ENCODE data around the gene GRIN2C. TPM values are rescaled to one million over a fixed set of nuclear protein-coding genes. Genes with fewer than 3 reads are reported as not detected.

Gene GRIN2C
- total RNA-seq, 2 experiments from 2014 or later: not detected

GRCh38 chr17:74882517-74883240 lies 23.0 kb upstream of the GRIN2C start:
- H3K36me3 ChIP-seq (ENCODE audit: insufficient read depth, low read length): no peaks in the 10 kb centered on the region
- no peak overlapping the region for H3K27ac ChIP-seq (ENCODE audit: low read depth in 1 of 2, low read length in 2 of 2)
- Mint-ChIP-seq H3K27me3 (peaks cover 11% of the 10 kb centered on the region), H3K27ac (no peak overlapping the region), H3K4me3 (no peak overlapping the region), H3K4me1 (ENCODE audit: low read depth) (no peaks in the 10 kb centered on the region), H3K36me3 (ENCODE audit: low read depth) (no peaks in the 10 kb centered on the region), H3K9me3 (no peaks in the 10 kb centered on the region)
- no peaks in the 10 kb centered on the region for H3K9me3 ChIP-seq (ENCODE audit: control insufficient read depth in 1 of 2, insufficient read depth in 1 of 2, low read length in 2 of 2)
- H3K4me3 ChIP-seq (ENCODE audit: low read length): no peak overlapping the region
- no peak for DNase-seq
- no peaks in the 10 kb centered on the region for H3K4me1 ChIP-seq (ENCODE audit: insufficient read depth, low read length)
- CTCF ChIA-PET: no interaction called here
- TF ChIP-seq CTCF (IDR thresholded peaks at IDR 0.05): no peak
- intact Hi-C loops (cut with DNase I, micrococcal nuclease): no loop called here
- peaks cover 0 to 5% of the 10 kb centered on the region in 2 experiments for H3K27me3 ChIP-seq (ENCODE audit: control insufficient read depth in 1 of 2, insufficient read depth in 2 of 2, low read length in 2 of 2)
- POLR2A ChIA-PET: no interaction called here
- ATAC-seq (ENCODE audit: poor library complexity): no peak

DNA sequence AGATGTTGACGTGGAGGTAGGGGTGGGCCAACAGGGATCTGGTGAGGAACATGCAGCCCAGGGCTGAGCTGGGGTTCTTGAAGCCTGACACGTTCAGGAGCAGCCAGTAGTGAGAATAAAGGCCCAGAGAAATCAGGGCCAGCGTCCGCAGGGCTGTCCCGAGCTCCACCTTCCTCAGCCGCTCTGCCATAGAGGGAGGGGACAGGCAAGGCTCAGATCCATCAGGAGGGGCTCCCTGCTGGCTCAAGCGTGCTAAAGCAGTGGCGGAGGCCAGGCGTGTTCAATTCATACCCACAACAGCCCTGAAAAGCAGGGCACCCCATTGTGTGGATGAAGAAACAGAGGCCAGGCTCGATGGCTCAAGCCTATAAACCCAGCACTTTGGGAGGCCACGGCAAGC lies 21.4 kb upstream of the GRIN2C start:
- no peak for TF ChIP-seq CTCF (IDR thresholded peaks at IDR 0.05)
- H3K4me3 ChIP-seq (ENCODE audit: low read length): no peak overlapping the region
- DNase-seq (no peak), ATAC-seq (ENCODE audit: poor library complexity) (no peak)
- no peaks in the 10 kb centered on the region for H3K4me1 Mint-ChIP-seq (ENCODE audit: low read depth)
- ChIA-PET CTCF (no interaction called here), POLR2A (no interaction called here)
- H3K27ac Mint-ChIP-seq: no peak overlapping the region
- H3K27me3 ChIP-seq (ENCODE audit: control insufficient read depth in 1 of 2, insufficient read depth in 2 of 2, low read length in 2 of 2): peaks cover 0 to 5% of the 10 kb centered on the region in 2 experiments
- H3K36me3 ChIP-seq (ENCODE audit: insufficient read depth, low read length): no peaks in the 10 kb centered on the region
- H3K4me1 ChIP-seq (ENCODE audit: insufficient read depth, low read length): no peaks in the 10 kb centered on the region
- intact Hi-C loops (cut with DNase I, micrococcal nuclease): no loop called here
- H3K9me3 Mint-ChIP-seq: no peaks in the 10 kb centered on the region
- H3K27ac ChIP-seq (ENCODE audit: low read depth in 1 of 2, low read length in 2 of 2): no peak overlapping the region
- no peaks in the 10 kb centered on the region for H3K9me3 ChIP-seq (ENCODE audit: control insufficient read depth in 1 of 2, insufficient read depth in 1 of 2, low read length in 2 of 2)
- no peak overlapping the region for H3K4me3 Mint-ChIP-seq
- H3K36me3 Mint-ChIP-seq (ENCODE audit: low read depth): no peaks in the 10 kb centered on the region
- peaks cover 6% of the 10 kb centered on the region for H3K27me3 Mint-ChIP-seq

DNA sequence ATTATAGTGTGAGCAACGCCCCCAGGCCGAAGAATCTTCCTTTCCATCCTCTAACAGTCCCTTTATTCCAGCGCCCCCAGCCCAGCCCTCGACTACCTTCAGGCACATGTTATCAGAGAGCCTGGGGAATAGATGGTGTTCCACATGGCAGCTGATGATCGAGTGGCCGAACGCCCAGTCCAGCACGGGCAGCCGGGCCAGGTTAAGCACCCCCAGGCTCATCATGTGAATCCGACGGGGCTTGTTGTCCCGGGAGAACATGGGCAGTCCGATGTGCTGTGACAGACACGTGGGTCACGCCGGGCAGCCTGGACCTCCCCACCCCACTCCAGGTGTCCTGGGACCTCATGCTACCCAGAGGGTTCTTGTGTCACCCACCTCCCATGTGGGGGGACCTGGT lies 19.6 kb upstream of the GRIN2C start:
- Mint-ChIP-seq H3K9me3 (no peaks in the 10 kb centered on the region), H3K36me3 (ENCODE audit: low read depth) (no peaks in the 10 kb centered on the region), H3K4me1 (ENCODE audit: low read depth) (no peaks in the 10 kb centered on the region), H3K27ac (no peak overlapping the region), H3K27me3 (peaks cover 3% of the 10 kb centered on the region), H3K4me3 (no peak overlapping the region)
- no peaks in the 10 kb centered on the region for H3K36me3 ChIP-seq (ENCODE audit: insufficient read depth, low read length)
- no peak overlapping the region for H3K27ac ChIP-seq (ENCODE audit: low read depth in 1 of 2, low read length in 2 of 2)
- peaks cover 2% of the 10 kb centered on the region for H3K4me1 ChIP-seq (ENCODE audit: insufficient read depth, low read length)
- intact Hi-C loops (cut with DNase I, micrococcal nuclease): loop anchor here in 1 of 2 experiments (5.0 kb wide), 1 partner anchor 788 kb away; the partner anchor contains the start of genes RECQL5 and SAP30BP
- ChIA-PET CTCF (no interaction called here), POLR2A (interaction anchor here (0.6 kb wide), 1 partner anchor 1186 kb away, joined by 3 read pairs; no protein-coding TSS in a partner anchor)
- DNase-seq: no peak
- H3K9me3 ChIP-seq (ENCODE audit: control insufficient read depth in 1 of 2, insufficient read depth in 1 of 2, low read length in 2 of 2): no peaks in the 10 kb centered on the region
- no peak for ATAC-seq (ENCODE audit: poor library complexity)
- peaks cover 0 to 4% of the 10 kb centered on the region in 2 experiments for H3K27me3 ChIP-seq (ENCODE audit: control insufficient read depth in 1 of 2, insufficient read depth in 2 of 2, low read length in 2 of 2)
- no peak overlapping the region for H3K4me3 ChIP-seq (ENCODE audit: low read length)
- TF ChIP-seq CTCF (IDR thresholded peaks at IDR 0.05): no peak
